GM12873 (cell line): Measurements from ENCODE around the gene TAGLN3.

ENCODE experiments used
- CTCF ChIP-seq: IDR thresholded peaks from 2 replicates; pipeline ENCODE4 v1.5.1; 2012; ENCODE audit warnings: low read depth, mild to moderate bottlenecking, moderate library complexity, low read length, control low read depth; ENCODE audit not compliant: insufficient read depth; ENCODE audit errors: missing control alignments

The TAGLN3 gene

GRCh38 chr3:112042842-112043280, 44.1 kb downstream of the TAGLN3 start:
- no peak for TF ChIP-seq CTCF

GRCh38 chr3:112043621-112044201, 45.0 kb downstream of the TAGLN3 start:
- TF ChIP-seq CTCF, result peak; percentile 88

- TF ChIP-seq CTCF, result no peak
Measured at GRCh38 chr3:112046599-112046998, 47.9 kb downstream of the TAGLN3 start.

GRCh38 chr3:112047264-112047663, 48.5 kb downstream of the TAGLN3 start:
- no peak for TF ChIP-seq CTCF

GRCh38 chr3:112048911-112049310, 50.2 kb downstream of the TAGLN3 start:
- no peak for TF ChIP-seq CTCF

GRCh38 chr3:112053229-112053628, 54.5 kb downstream of the TAGLN3 start:
- no peak for TF ChIP-seq CTCF

GRCh38 chr3:112056451-112056929, 57.8 kb downstream of the TAGLN3 start:
- TF ChIP-seq CTCF, result no peak

GRCh38 chr3:112059497-112059896, 60.8 kb downstream of the TAGLN3 start:
- no peak for TF ChIP-seq CTCF
